HG02623 (cell line): ENCODE data around the gene CLEC4M.
"Not testable (repeated sequence)": the region's sequence is repeated elsewhere in the genome, so short reads cannot be mapped to it uniquely, and the experiment has no call there.

Source experiments
- ATAC-seq: cut with Tn5 transposase; IDR thresholded peaks from one replicate; pipeline ENCODE4 v1.9.1; 2021; ENCODE audit warnings: moderate library complexity; ENCODE audit not compliant: unreplicated experiment

The CLEC4M gene

GRCh38 chr19:7740682-7741054, 22.4 kb upstream of the CLEC4M start:
- no peak for ATAC-seq

- ATAC-seq, result no peak
These were observed 20.5 kb upstream of the CLEC4M start for GRCh38 chr19:7742575-7742974.

DNA sequence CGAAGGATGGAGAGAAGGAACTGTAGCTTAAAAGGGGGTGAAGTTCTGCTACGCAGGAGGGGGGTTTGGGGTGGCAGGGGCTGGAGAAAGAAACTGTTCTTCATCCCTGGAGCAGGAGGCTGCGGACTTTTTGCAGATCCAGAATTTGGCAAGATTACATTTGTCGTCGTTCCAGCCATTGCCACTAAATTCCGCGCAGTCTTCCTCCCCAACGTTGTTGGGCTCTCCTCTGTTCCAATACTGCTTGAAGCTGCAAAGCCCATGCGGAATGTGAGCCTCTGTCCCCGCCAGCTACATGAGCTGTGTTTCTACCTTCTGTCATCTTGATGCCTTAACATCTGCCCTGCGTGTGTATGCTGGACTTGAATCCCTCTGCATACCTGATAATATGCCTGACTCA, 20.1 kb upstream of the CLEC4M start:
- no peak for ATAC-seq

DNA sequence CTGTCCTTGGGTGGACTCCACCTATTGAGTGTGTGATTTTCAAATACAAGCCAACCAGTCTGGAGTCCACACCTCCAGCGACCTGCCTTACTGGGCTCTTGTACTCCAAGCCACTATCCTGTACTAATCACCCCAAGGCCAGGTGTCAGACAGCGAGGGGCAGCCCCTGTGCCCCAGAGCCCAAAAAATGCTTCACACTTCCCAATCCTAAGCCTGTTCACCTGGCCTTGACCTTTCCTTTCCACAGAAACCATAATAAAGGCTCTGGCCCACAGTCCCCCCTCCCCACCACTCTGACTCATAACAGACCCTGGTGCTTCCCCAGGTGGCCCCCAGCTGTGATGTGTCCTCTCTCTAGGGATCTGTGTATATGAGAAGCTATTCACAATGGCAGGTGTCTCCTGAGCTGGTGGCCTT, 19.6 kb upstream of the CLEC4M start:
- ATAC-seq, result no peak

DNA sequence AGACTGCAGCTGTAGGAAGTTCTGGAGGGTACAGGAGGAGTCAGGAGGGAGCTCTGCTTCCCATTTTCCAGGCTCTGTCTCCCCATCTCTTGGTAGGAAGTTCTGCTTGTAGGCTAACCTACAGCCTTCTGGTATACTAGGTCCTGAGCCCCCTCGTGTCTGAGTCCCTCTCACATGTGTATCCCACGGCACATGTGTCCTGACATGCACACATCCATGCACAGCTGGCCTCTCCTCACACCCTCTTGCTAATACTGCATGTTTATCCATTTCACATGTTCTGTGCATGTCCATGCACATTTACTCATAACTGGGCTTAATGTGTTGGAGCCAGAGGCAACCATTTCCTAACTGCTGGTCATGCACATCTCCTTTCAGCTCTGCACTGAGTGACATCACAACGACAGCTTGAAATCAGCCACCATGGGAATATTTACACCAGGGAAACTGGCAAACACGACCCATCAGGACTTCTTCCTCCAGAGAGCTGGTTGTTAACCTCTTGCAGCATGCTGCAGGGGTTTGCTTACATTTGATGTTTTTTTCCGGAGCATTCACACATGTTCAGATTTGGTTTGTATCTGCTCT, 18.8 kb upstream of the CLEC4M start:
- no peak for ATAC-seq

DNA sequence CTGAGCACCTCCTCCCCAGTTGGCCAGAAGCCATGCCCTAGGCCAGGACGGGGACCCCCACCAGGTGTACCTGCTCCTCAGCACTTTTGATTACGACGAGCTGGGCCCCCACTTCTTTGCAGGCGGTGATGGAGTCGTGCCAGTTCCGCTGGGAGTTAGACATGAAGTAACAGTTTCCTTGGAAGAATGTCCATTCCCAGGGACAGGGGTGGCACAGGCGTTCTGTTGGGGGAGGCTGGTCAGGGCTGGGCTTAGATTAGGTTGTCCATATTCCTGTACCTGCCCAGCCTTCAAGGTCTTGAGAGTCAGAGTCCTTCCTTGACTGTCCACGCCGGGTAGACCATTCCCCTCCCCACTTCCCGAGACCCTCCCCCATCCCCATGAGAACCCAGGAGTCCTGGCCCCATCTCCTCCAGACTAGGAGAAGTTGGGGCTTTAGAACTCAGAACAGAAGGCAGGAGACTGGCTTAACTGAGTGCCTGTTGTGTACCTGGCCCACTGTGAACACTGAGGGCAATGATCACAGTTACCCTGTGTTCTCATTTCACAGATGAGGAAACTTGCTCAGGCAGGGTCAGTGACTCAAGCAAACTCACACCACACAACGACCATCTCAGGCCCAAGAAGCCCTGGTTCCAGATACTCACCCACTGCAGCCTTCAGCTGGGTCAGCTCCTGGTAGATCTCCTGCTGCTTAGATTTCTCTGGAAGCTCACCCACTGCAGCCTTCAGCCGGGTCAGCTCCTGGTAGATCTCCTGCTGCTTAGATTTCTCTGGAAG, 18.0 kb upstream of the CLEC4M start:
- no peak for ATAC-seq

DNA sequence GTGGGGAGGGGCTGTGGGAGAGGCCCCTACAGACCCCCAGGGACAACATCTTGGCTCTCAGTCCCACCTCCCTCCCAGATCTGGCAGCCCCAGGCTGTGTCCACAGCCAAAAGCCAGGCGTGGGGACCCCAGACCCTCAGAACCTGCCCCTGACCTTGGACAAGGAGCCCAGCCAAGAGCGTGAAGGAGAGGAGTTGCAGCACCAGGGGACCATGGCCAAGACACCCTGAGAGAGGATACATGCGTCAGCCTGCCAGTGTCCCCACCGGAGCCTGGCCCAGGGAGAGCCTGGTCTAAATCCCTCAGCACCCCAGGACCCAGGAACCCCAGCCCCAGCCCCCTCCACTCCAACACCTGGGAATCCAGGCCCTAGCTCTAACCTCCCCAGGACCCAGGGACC, 16.7 kb upstream of the CLEC4M start:
- not testable (repeated sequence) for ATAC-seq

GRCh38 chr19:7746903-7747884, 15.8 kb upstream of the CLEC4M start, which contains the start of gene CD209:
Gene CD209, minus strand, starts transcription at chr19:7747534. Its CDS starts 23 bp downstream, at chr19:7747511.
- no peak for ATAC-seq

- ATAC-seq, result no peak
These were observed 14.9 kb upstream of the CLEC4M start for GRCh38 chr19:7748171-7748570.

DNA sequence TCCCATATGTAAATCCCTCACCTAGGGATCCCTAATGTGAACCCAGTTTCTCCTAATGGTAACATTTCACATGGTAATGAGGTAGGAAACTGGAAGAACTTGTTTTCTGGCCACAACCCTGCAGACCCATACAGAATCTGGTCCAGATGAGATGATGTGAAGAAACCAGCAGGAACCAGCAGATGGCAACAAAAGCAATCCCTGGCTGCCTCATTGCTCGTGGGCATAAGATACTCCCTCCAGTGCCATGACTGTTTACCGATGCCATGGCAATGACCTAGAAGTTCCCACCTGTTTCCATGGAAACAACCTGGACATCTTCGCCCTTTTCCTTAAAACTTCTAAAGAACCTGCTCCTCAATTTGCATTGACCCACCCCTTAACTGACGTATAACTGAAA, 14.3 kb upstream of the CLEC4M start:
- no peak for ATAC-seq

GRCh38 chr19:7751157-7751783, 11.8 kb upstream of the CLEC4M start:
- no peak for ATAC-seq

GRCh38 chr19:7756258-7756657, 6.8 kb upstream of the CLEC4M start:
- no peak for ATAC-seq

- ATAC-seq, result no peak
These were observed 5.7 kb upstream of the CLEC4M start for GRCh38 chr19:7757358-7757757.

GRCh38 chr19:7759156-7759555, 3.9 kb upstream of the CLEC4M start:
- ATAC-seq, result no peak

DNA sequence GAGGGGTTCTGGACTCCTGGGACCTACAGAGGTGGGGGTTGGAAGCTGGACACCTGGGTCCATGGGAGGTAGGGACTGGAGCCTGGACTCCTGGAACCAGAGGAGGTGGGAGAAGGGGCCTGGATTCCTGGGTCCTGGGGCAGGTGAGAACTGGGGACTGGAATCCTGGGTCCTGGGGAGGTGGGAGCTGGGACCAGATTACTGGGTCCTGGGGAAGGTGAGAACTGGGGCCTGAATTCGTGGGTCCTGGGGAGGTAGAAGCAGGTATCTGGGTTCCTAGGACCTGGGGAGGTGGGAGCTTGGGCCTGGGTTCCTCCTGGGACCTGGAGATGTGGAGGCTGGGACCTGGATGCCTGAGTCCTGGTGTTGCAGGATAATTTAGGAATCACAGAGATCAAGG, 653 bp downstream of the CLEC4M start:
- no peak for ATAC-seq

DNA sequence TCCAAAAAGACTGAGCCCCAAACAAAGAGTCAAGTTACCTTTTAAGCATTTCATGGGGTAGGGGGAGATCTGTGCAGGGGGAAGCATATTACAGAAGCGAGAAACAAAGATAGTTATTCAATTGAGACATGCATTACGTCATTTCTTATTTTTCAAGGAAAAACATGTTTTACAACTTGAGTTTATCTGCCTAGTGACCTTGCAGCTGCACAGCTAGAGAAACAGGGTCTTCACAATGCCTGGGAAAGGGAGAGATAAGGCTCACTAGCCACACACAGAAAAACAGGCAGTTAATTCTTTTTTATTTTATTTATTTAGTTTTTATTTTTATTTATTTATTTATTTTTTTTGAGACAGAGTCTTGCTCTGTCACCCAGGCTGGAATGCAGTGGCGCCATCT, 1.1 kb downstream of the CLEC4M start:
- ATAC-seq, result not testable (repeated sequence)

GRCh38 chr19:7765043-7765442, 2.0 kb downstream of the CLEC4M start:
- ATAC-seq, result not testable (repeated sequence)

DNA sequence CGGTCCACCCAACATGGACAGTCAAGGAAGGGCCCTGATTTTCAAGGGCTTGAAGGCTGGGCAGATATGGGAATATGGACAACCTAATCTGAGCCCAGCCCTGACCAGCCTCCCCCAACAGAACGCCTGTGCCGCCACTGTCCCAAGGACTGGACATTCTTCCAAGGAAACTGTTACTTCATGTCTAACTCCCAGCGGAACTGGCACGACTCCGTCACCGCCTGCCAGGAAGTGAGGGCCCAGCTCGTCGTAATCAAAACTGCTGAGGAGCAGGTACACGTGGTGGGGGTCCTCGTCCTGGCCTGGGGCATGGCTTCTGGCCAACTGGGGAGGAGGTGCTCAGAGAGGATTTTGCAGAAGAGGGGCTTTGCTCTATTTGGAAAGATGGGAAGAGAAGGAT, 3.5 kb downstream of the CLEC4M start:
- no peak for ATAC-seq

- no peak for ATAC-seq
These were observed 4.4 kb downstream of the CLEC4M start for GRCh38 chr19:7767487-7767886.

DNA sequence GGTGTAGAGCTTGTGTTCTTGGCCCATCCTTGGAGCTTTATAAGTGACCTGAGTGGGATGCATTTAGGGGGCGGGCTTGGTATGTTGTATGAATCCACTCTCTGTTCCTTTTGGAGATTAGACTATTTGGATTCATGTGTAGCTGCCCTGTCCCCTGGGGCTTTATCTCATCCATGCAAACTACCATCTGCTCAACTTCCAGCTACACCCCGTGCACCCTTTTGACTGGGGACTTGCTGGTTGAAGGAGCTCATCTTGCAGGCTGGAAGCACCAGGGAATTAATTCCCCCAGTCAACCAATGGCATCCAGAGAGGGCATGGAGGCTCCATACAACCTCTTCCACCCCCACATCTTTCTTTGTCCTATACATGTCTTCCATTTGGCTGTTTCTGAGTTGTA, 6.1 kb downstream of the CLEC4M start:
- no peak for ATAC-seq

DNA sequence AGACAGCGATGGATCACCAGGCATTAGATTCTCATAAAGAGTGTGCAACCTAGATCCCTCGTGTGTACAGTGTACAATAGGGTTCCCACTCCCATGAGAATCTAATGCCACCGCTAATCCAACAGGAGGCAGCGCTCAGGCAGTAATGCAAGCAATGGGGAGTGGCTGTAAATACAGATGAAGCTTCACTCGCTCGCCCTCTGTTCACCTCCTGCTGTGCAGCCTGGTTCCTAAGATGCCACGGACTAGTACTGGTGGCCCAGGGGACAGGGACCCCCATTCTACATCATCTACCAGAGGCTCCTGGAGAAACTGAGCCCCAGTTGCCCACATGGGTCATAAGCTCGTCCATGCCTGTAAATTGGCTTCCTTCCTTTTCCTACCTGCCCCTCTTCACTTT, 8.0 kb downstream of the CLEC4M start:
- no peak for ATAC-seq
